Hepatocyte (in vitro differentiated cells): Measurements from ENCODE around the gene SMIM28. TPM values are rescaled to one million over a fixed set of nuclear protein-coding genes. Genes with fewer than 3 reads are reported as not detected.

Experiments used
- DNase-seq: peaks from one replicate; pipeline ENCODE4 v3.0.0-alpha.2; 2016; ENCODE audit warnings: low spot score
- H2AFZ ChIP-seq: fragments of 200-600 bp; sonication (generic); 2 replicates; pipeline ENCODE4 v1.6.0; 2016; ENCODE audit warnings: antibody characterized with exemption, mild to moderate bottlenecking
- H3K27ac ChIP-seq: fragments of 200-600 bp; sonication (generic); 2 replicates; pipeline ENCODE4 v1.5.1; 2016; ENCODE audit warnings: mild to moderate bottlenecking
- H3K27me3 ChIP-seq: fragments of 200-600 bp; sonication (generic); 2 replicates; pipeline ENCODE4 v1.6.1; 2016
- H3K36me3 ChIP-seq: fragments of 200-600 bp; sonication (generic); replicated peaks from 2 replicates; pipeline ENCODE4 v1.5.1; 2016; ENCODE audit warnings: low read depth; ENCODE audit not compliant: insufficient read depth
- H3K4me1 ChIP-seq: fragments of 200-600 bp; sonication (generic); 2 replicates; pipeline ENCODE4 v1.5.1; 2016; ENCODE audit warnings: mild to moderate bottlenecking, moderate library complexity; ENCODE audit not compliant: insufficient read depth
- H3K4me2 ChIP-seq: fragments of 200-600 bp; sonication (generic); 2 replicates; pipeline ENCODE4 v1.6.0; 2016
- H3K4me3 ChIP-seq: fragments of 200-600 bp; sonication (generic); 2 replicates; pipeline ENCODE4 v1.5.1; 2016; ENCODE audit warnings: mild to moderate bottlenecking
- H3K79me2 ChIP-seq: fragments of 200-600 bp; sonication (generic); 2 replicates; pipeline ENCODE4 v1.6.0; 2017; ENCODE audit warnings: mild to moderate bottlenecking
- H3K9me2 ChIP-seq: fragments of 200-600 bp; sonication (generic); replicated peaks from 2 replicates; pipeline ENCODE4 v1.6.0; 2017; ENCODE audit warnings: mild to moderate bottlenecking; ENCODE audit not compliant: insufficient read depth
- H3K9me3 ChIP-seq: fragments of 200-600 bp; sonication (generic); 2 replicates; pipeline ENCODE4 v1.5.1; 2016; ENCODE audit warnings: low read depth, mild to moderate bottlenecking
- H4K20me1 ChIP-seq: fragments of 200-600 bp; sonication (generic); 2 replicates; pipeline ENCODE4 v1.6.0; 2016; ENCODE audit warnings: mild to moderate bottlenecking; ENCODE audit not compliant: insufficient read depth, poor library complexity, severe bottlenecking
- CTCF ChIP-seq: fragments of 200-600 bp; sonication (generic); IDR thresholded peaks from 2 replicates; pipeline ENCODE4 v1.5.1; 2016; ENCODE audit warnings: antibody characterized with exemption, mild to moderate bottlenecking; ENCODE audit not compliant: poor library complexity
- EZH2 ChIP-seq: fragments of 200-600 bp; sonication (generic); IDR thresholded peaks from 2 replicates; pipeline ENCODE4 v1.6.1; 2016; ENCODE audit warnings: antibody characterized with exemption, mild to moderate bottlenecking, borderline replicate concordance
- EZH2phosphoT487 ChIP-seq: fragments of 200-600 bp; sonication (generic); IDR thresholded peaks from one replicate; pipeline ENCODE4 v1.6.1; 2018; ENCODE audit warnings: antibody characterized with exemption, mild to moderate bottlenecking, low read depth, moderate library complexity; ENCODE audit not compliant: unreplicated experiment, severe bottlenecking
- WGBS: methylation state at CpG from one replicate; pipeline ENCODE4 v1.1.6; 2016; ENCODE audit warnings: low lambda C conversion rate; ENCODE audit errors: missing lambda C conversion rate; 5-methylcytosine and 5-hydroxymethylcytosine counted together
- polyA plus RNA-seq: library from polyadenylated mRNA; unstranded; fragments of >200 nt; fragmentation: Nextera tagmentation; extraction: Ambion mirVana; gene quantifications from 2 replicates; pipeline ENCODE4 v1.2.1, GENCODE V29; 2016
- small RNA-seq: library from RNA; depleted of rRNA; stranded (forward); fragments of <200 nt; gene quantifications from one replicate; pipeline ENCODE3, GENCODE V24; 2014
- total RNA-seq: library from RNA; depleted of rRNA; stranded (reverse); fragments of >200 nt; gene quantifications from 2 replicates; pipeline ENCODE4 v1.2.3, GENCODE V29; 2014

The SMIM28 gene
- total and polyA plus RNA-seq, 2 experiments from 2014 or later = not detected

DNA sequence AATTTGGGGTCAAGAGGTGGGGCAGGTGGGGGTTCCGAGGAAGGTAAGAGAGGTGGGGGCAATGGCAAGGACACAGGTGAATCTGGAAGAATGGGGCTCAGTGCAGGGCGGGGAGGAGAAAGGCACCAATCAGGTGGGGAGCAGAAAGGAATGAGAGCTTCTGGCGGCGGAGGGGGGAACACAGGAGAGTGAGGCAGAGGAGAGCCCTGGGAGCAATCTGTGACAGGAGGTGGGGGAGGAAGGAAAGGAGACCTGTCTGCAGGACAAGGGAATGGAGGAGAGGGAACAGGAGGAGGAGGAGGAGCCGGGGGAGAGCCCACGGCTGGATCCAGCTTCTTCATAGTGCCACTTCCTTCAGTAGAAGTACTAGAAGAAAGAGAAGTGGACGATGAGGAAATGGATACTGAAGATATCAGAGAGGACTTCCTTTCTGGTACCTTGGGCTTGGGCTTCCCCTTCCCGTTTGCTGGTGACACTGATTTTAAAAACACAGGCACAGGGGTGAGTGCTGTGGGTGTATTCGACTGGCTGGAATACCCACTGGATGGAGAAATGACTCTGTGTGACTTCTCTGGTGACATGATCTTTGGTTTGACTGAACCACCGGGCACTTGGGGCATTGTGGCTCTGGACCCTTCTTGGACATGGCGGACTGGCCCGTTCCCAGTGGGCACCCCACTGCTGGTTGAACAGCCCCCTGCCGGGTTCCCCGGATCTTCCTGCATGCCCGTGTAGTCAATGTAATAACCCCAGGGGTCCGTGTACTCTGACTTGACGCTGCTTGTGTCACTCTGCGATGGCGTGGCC lies 53.8 kb downstream of the SMIM28 start:
- no peaks in the 10 kb centered on the region for H3K9me2 ChIP-seq
- H3K4me2 ChIP-seq = no peak overlapping the region
- no peaks in the 10 kb centered on the region for H3K36me3 ChIP-seq
- H3K4me3 ChIP-seq = no peak overlapping the region
- no peaks in the 10 kb centered on the region for H3K4me1 ChIP-seq
- no peaks in the 10 kb centered on the region for H3K9me3 ChIP-seq
- no peak for TF ChIP-seq CTCF
- TF ChIP-seq EZH2 = no peak
- no peak for TF ChIP-seq EZH2phosphoT487
- no peaks in the 10 kb centered on the region for H3K27me3 ChIP-seq
- no peaks in the 10 kb centered on the region for H4K20me1 ChIP-seq
- H3K27ac ChIP-seq = no peak overlapping the region
- DNase-seq = no peak
- peaks cover 2% of the 10 kb centered on the region for H3K79me2 ChIP-seq
- no peak overlapping the region for H2AFZ ChIP-seq
- WGBS = 94% methylated on average over 17 of the region's 19 CpGs

- H2AFZ ChIP-seq = no peak overlapping the region
- WGBS = 93% methylated on average over 11 of the region's 11 CpGs
- H3K9me3 ChIP-seq = no peaks in the 10 kb centered on the region
- H3K36me3 ChIP-seq = no peaks in the 10 kb centered on the region
- no peaks in the 10 kb centered on the region for H3K9me2 ChIP-seq
- H4K20me1 ChIP-seq = no peaks in the 10 kb centered on the region
- H3K4me3 ChIP-seq = no peak overlapping the region
- no peak overlapping the region for H3K27ac ChIP-seq
- H3K4me2 ChIP-seq = no peak overlapping the region
- H3K79me2 ChIP-seq = peaks cover 2% of the 10 kb centered on the region
- H3K27me3 ChIP-seq = no peaks in the 10 kb centered on the region
- TF ChIP-seq CTCF = no peak
- TF ChIP-seq EZH2phosphoT487 = no peak
- no peak for TF ChIP-seq EZH2
- no peaks in the 10 kb centered on the region for H3K4me1 ChIP-seq
- no peak for DNase-seq
These were observed 54.3 kb downstream of the SMIM28 start for GRCh38 chr6:138432063-138432356.

Small RNA genes within 50 kb of the gene (small RNA-seq; reads per million reads assigned to genes)
- not detected for gene AL031003.1

Other genes starting within 250 kb of the SMIM28 start
- gene ARFGEF3, start 216.0 kb upstream of the SMIM28 start, total RNA-seq = 3.9 and 4.1 TPM in 2 replicates
- gene ARFGEF3, start 216.0 kb upstream of the SMIM28 start, polyA plus RNA-seq = 0.83 and 1.1 TPM in 2 replicates
- not detected in 2 replicates for gene PBOV1, start 159.4 kb upstream of the SMIM28 start, total RNA-seq
- gene PBOV1, start 159.4 kb upstream of the SMIM28 start, polyA plus RNA-seq = not detected in 2 replicates
- gene HEBP2, start 26.3 kb downstream of the SMIM28 start, total RNA-seq = 12.2 and 21.6 TPM in 2 replicates
- gene HEBP2, start 26.3 kb downstream of the SMIM28 start, polyA plus RNA-seq = 79.0 and 81.3 TPM in 2 replicates
- gene NHSL1, start 121.6 kb downstream of the SMIM28 start, total RNA-seq = 58.0 and 58.3 TPM in 2 replicates
- 39.0 and 43.7 TPM in 2 replicates for gene NHSL1, start 121.6 kb downstream of the SMIM28 start, polyA plus RNA-seq